Measurements from ENCODE around the gene CYBC1. TPM values are rescaled to one million over a fixed set of nuclear protein-coding genes. Genes with fewer than 3 reads are reported as not detected.
A peak's percentile ranks its signal among the peaks of the same experiment; 100 is the strongest.

Gene CYBC1
- total RNA-seq (27.2 TPM), polyA plus RNA-seq (85.3 TPM)

GRCh38 chr17:82450357-82451106 is at the start of gene CYBC1:
CYBC1 (minus strand) TSS chr17:82450752; CDS start chr17:82449254, 1,498 bp downstream.
- H3K4me3 ChIP-seq (ENCODE audit: low read depth, low read length) = peak within 1 kb of the TSS; percentile 93
- no peaks in the 10 kb centered on the region for H3K36me3 ChIP-seq (ENCODE audit: insufficient read depth)
- under 1% methylated on average over 91 of the region's 91 CpGs for WGBS
- peak within 1 kb of the TSS; percentile 82 for H3K27ac ChIP-seq (ENCODE audit: low read depth)
- peak; percentile 90 for DNase-seq (ENCODE audit: extremely low spot score)
- no peaks in the 10 kb centered on the region for H3K4me1 ChIP-seq (ENCODE audit: insufficient read depth)

GRCh38 chr17:82497483-82498405 is 47.2 kb upstream of the CYBC1 start:
- Histone ChIP-seq H3K36me3 (ENCODE audit: insufficient read depth) (no peaks in the 10 kb centered on the region), H3K4me3 (ENCODE audit: low read depth, low read length) (peak overlapping the region; percentile 53), H3K27ac (ENCODE audit: low read depth) (no peak overlapping the region), H3K4me1 (ENCODE audit: insufficient read depth) (no peaks in the 10 kb centered on the region)
- DNase-seq (ENCODE audit: extremely low spot score) = no peak
- 4% methylated on average over 66 of the region's 66 CpGs for WGBS

GRCh38 chr17:82496529-82497434 is 46.2 kb upstream of the CYBC1 start:
- no peaks in the 10 kb centered on the region for H3K36me3 ChIP-seq (ENCODE audit: insufficient read depth)
- H3K27ac ChIP-seq (ENCODE audit: low read depth) = peak overlapping the region; percentile 81
- peak overlapping the region; percentile 53 for H3K4me3 ChIP-seq (ENCODE audit: low read depth, low read length)
- H3K4me1 ChIP-seq (ENCODE audit: insufficient read depth) = no peaks in the 10 kb centered on the region
- 7% methylated on average over 83 of the region's 83 CpGs for WGBS
- DNase-seq (ENCODE audit: extremely low spot score) = peak; percentile 82

GRCh38 chr17:82495844-82496528 is 45.4 kb upstream of the CYBC1 start:
- Histone ChIP-seq H3K4me3 (ENCODE audit: low read depth, low read length) (no peak overlapping the region), H3K4me1 (ENCODE audit: insufficient read depth) (no peaks in the 10 kb centered on the region), H3K36me3 (ENCODE audit: insufficient read depth) (no peaks in the 10 kb centered on the region), H3K27ac (ENCODE audit: low read depth) (peak overlapping the region; percentile 13)
- 61% methylated on average over 12 of the region's 12 CpGs for WGBS
- DNase-seq (ENCODE audit: extremely low spot score) = no peak

- no peaks in the 10 kb centered on the region for H3K4me1 ChIP-seq (ENCODE audit: insufficient read depth)
- 8% methylated on average over 17 of the region's 17 CpGs for WGBS
- no peaks in the 10 kb centered on the region for H3K36me3 ChIP-seq (ENCODE audit: insufficient read depth)
- peak; percentile 49 for DNase-seq (ENCODE audit: extremely low spot score)
- no peak overlapping the region for H3K27ac ChIP-seq (ENCODE audit: low read depth)
- H3K4me3 ChIP-seq (ENCODE audit: low read depth, low read length) = no peak overlapping the region
These were observed 43.9 kb upstream of the CYBC1 start for GRCh38 chr17:82494236-82495055.

GRCh38 chr17:82493226-82493781 is 42.8 kb upstream of the CYBC1 start:
- no peaks in the 10 kb centered on the region for H3K4me1 ChIP-seq (ENCODE audit: insufficient read depth)
- DNase-seq (ENCODE audit: extremely low spot score) = no peak
- no peaks in the 10 kb centered on the region for H3K36me3 ChIP-seq (ENCODE audit: insufficient read depth)
- H3K4me3 ChIP-seq (ENCODE audit: low read depth, low read length) = no peak overlapping the region
- 81% methylated on average over 12 of the region's 12 CpGs for WGBS
- H3K27ac ChIP-seq (ENCODE audit: low read depth) = no peak overlapping the region

GRCh38 chr17:82492643-82493225 is 42.2 kb upstream of the CYBC1 start:
- H3K27ac ChIP-seq (ENCODE audit: low read depth) = no peak overlapping the region
- H3K4me3 ChIP-seq (ENCODE audit: low read depth, low read length) = no peak overlapping the region
- H3K4me1 ChIP-seq (ENCODE audit: insufficient read depth) = no peaks in the 10 kb centered on the region
- no peaks in the 10 kb centered on the region for H3K36me3 ChIP-seq (ENCODE audit: insufficient read depth)
- DNase-seq (ENCODE audit: extremely low spot score) = no peak
- 59% methylated on average over 13 of the region's 13 CpGs for WGBS

- 90% methylated on average over 15 of the region's 15 CpGs for WGBS
- no peaks in the 10 kb centered on the region for H3K36me3 ChIP-seq (ENCODE audit: insufficient read depth)
- no peak for DNase-seq (ENCODE audit: extremely low spot score)
- H3K27ac ChIP-seq (ENCODE audit: low read depth) = no peak overlapping the region
- H3K4me3 ChIP-seq (ENCODE audit: low read depth, low read length) = no peak overlapping the region
- H3K4me1 ChIP-seq (ENCODE audit: insufficient read depth) = peaks cover 1% of the 10 kb centered on the region
These were observed 41.0 kb upstream of the CYBC1 start for GRCh38 chr17:82491533-82491932.

GRCh38 chr17:82491196-82491530 is 40.6 kb upstream of the CYBC1 start:
- Histone ChIP-seq H3K36me3 (ENCODE audit: insufficient read depth) (no peaks in the 10 kb centered on the region), H3K27ac (ENCODE audit: low read depth) (no peak overlapping the region), H3K4me1 (ENCODE audit: insufficient read depth) (peaks cover 1% of the 10 kb centered on the region), H3K4me3 (ENCODE audit: low read depth, low read length) (no peak overlapping the region)
- WGBS = 92% methylated on average over 10 of the region's 10 CpGs
- DNase-seq (ENCODE audit: extremely low spot score) = no peak

GRCh38 chr17:82490512-82491195 is 40.1 kb upstream of the CYBC1 start:
- Histone ChIP-seq H3K27ac (ENCODE audit: low read depth) (no peak overlapping the region), H3K4me3 (ENCODE audit: low read depth, low read length) (no peak overlapping the region), H3K36me3 (ENCODE audit: insufficient read depth) (no peaks in the 10 kb centered on the region), H3K4me1 (ENCODE audit: insufficient read depth) (peaks cover 1% of the 10 kb centered on the region)
- 83% methylated on average over 25 of the region's 25 CpGs for WGBS
- DNase-seq (ENCODE audit: extremely low spot score) = no peak

GRCh38 chr17:82489851-82490511 is 39.4 kb upstream of the CYBC1 start:
- Histone ChIP-seq H3K4me3 (ENCODE audit: low read depth, low read length) (no peak overlapping the region), H3K27ac (ENCODE audit: low read depth) (no peak overlapping the region), H3K36me3 (ENCODE audit: insufficient read depth) (no peaks in the 10 kb centered on the region), H3K4me1 (ENCODE audit: insufficient read depth) (peaks cover 1% of the 10 kb centered on the region)
- 89% methylated on average over 21 of the region's 21 CpGs for WGBS
- no peak for DNase-seq (ENCODE audit: extremely low spot score)

Measured in urinary bladder (tissue), 4 donors.